Body of pancreas (tissue), 4 donors: ENCODE measurements around the gene SAYSD1. TPM values are rescaled to one million over a fixed set of nuclear protein-coding genes. Genes with fewer than 3 reads are reported as not detected.

Experiments used
- ATAC-seq: fragments of 150-250 bp; one replicate; pipeline ENCODE4 v1.9.1; 2016
- DNase-seq, 4 donors: peaks; one replicate each; pipeline ENCODE4 v3.0.0-alpha.2; 2019
- H3K27ac ChIP-seq, 4 donors: fragments of 200-600 bp; sonication (generic); 1 replicate in 3 of 4; 2 replicates in 1 of 4; pipeline versions ENCODE4 v1.5.1 to v1.6.1; 2016 to 2019; ENCODE audit warnings: mild to moderate bottlenecking in 1 of 4, mixed read lengths in 1 of 4, moderate library complexity in 1 of 4
- H3K27me3 ChIP-seq, 2 donors: fragments of 200-600 bp; sonication (generic); one replicate each; pipeline ENCODE4 v1.6.0; 2016; ENCODE audit warnings: mild to moderate bottlenecking in 1 of 2
- H3K36me3 ChIP-seq, 2 donors: fragments of 200-600 bp; sonication (generic); replicated peaks in 1 of 2; 2 replicates each; pipeline ENCODE4 v1.5.1; 2016; ENCODE audit warnings: low read depth in 2 of 2; ENCODE audit not compliant: insufficient read depth in 1 of 2
- H3K4me1 ChIP-seq: fragments of 200-600 bp; sonication (generic); one replicate; pipeline ENCODE4 v1.6.0; 2016
- H3K4me3 ChIP-seq, 2 donors: fragments of 200-600 bp; sonication (generic); 1 replicate in 1 of 2; 2 replicates in 1 of 2; pipeline ENCODE4 v1.5.1; 2016 to 2019
- H3K9me3 ChIP-seq, 3 donors: fragments of 200-600 bp; sonication (generic); 1 replicate in 2 of 3; 2 replicates in 1 of 3; pipeline ENCODE4 v1.5.1; 2016
- CTCF ChIP-seq, 7 experiments: fragments of 450-650 bp in 4 of 7; fragments of 200-600 bp in 3 of 7; sonication (generic) in 3 of 7; IDR thresholded peaks; one replicate each; pipeline ENCODE4 v1.5.1; 2016 to 2019; ENCODE audit warnings: antibody characterized with exemption in 7 of 7
- POLR2A ChIP-seq, 3 donors: fragments of 450-650 bp; IDR thresholded peaks; one replicate each; pipeline ENCODE4 v1.6.1; 2016; ENCODE audit warnings: antibody characterized with exemption in 3 of 3, mild to moderate bottlenecking in 2 of 3
- WGBS, 2 donors: methylation state at CpG; one replicate each; pipeline ENCODE4 v1.1.5; 2017; 5-methylcytosine and 5-hydroxymethylcytosine counted together
- intact Hi-C: fragments of 100-400 bp; cut with DNase I; formaldehyde crosslinking; loops from one replicate; pipeline ENCODE4 v1.15.1; 2023
- total RNA-seq, 2 donors: library from RNA; depleted of rRNA; stranded (reverse); fragments of >200 nt; gene quantifications; one replicate each; pipeline ENCODE4 v1.1.0, GENCODE V29; 2016

The SAYSD1 gene
- total RNA-seq, 2 donors from 2014 or later = 9.2 to 11.4 TPM

- ATAC-seq (peak; percentile 25), DNase-seq (no peak)
- WGBS, 2 donors = 0 to 2% methylated on average over 11 of the region's 11 CpGs
- H3K36me3 ChIP-seq = no peaks in the 10 kb centered on the region
- peak overlapping the region; percentile 17 to 50 for H3K4me3 ChIP-seq
- H3K9me3 ChIP-seq = no peaks in the 10 kb centered on the region
- no peak for TF ChIP-seq POLR2A (IDR thresholded peaks at IDR 0.05)
- TF ChIP-seq CTCF (IDR thresholded peaks at IDR 0.05) = peak in 1 of 7 experiments; percentile 3
- intact Hi-C loops = no loop called here
- H3K27ac ChIP-seq = peak overlapping the region; percentile 94 to 98 (median 96)
- H3K27me3 ChIP-seq = no peaks in the 10 kb centered on the region
- peaks cover 14% of the 10 kb centered on the region for H3K4me1 ChIP-seq
These were observed 640 bp downstream of the SAYSD1 start for GRCh38 chr6:39114388-39114703.

GRCh38 chr6:39113788-39114187 is 1.2 kb downstream of the SAYSD1 start:
- H3K27ac ChIP-seq = peak overlapping the region in 1 of 4 donors; percentile 96

GRCh38 chr6:39111280-39111679 is 3.7 kb downstream of the SAYSD1 start:
- DNase-seq (no peak), ATAC-seq (no peak)
- 73 to 84% methylated on average over 5 of the region's 5 CpGs for WGBS, 2 donors
- Histone ChIP-seq H3K4me1 (peaks cover 29% of the 10 kb centered on the region), H3K4me3 (no peak overlapping the region), H3K27ac (no peak overlapping the region), H3K36me3 (no peaks in the 10 kb centered on the region), H3K27me3 (no peaks in the 10 kb centered on the region), H3K9me3 (no peaks in the 10 kb centered on the region)
- TF ChIP-seq CTCF (IDR thresholded peaks at IDR 0.05) (no peak), POLR2A (IDR thresholded peaks at IDR 0.05) (no peak)
- intact Hi-C loops = no loop called here

More at GRCh38 chr6:39113788-39114187, 1.2 kb downstream of the SAYSD1 start:
- no peaks in the 10 kb centered on the region for H3K9me3 ChIP-seq
- intact Hi-C loops = no loop called here
- 86 to 89% methylated on average over 1 of the region's 1 CpG for WGBS, 2 donors
- no peaks in the 10 kb centered on the region for H3K27me3 ChIP-seq
- no peak overlapping the region for H3K4me3 ChIP-seq
- ATAC-seq (no peak), DNase-seq (no peak)
- no peaks in the 10 kb centered on the region for H3K36me3 ChIP-seq
- TF ChIP-seq POLR2A (IDR thresholded peaks at IDR 0.05) = no peak
- no peak for TF ChIP-seq CTCF (IDR thresholded peaks at IDR 0.05)
- peaks cover 16% of the 10 kb centered on the region for H3K4me1 ChIP-seq

GRCh38 chr6:39108041-39108839 is 6.7 kb downstream of the SAYSD1 start:
- intact Hi-C loops = no loop called here
- 55 to 59% methylated on average over 7 of the region's 7 CpGs for WGBS, 2 donors
- H3K4me3 ChIP-seq = no peak overlapping the region

More at GRCh38 chr6:39108041-39108839, 6.7 kb downstream of the SAYSD1 start:
- Histone ChIP-seq H3K4me1 (peaks cover 15% of the 10 kb centered on the region), H3K9me3 (no peaks in the 10 kb centered on the region), H3K27me3 (no peaks in the 10 kb centered on the region), H3K36me3 (peaks cover 0 to 2% of the 10 kb centered on the region in 2 donors), H3K27ac (no peak overlapping the region)
- DNase-seq (no peak), ATAC-seq (peak; percentile 52)
- TF ChIP-seq CTCF (IDR thresholded peaks at IDR 0.05) = no peak
- no peak for TF ChIP-seq POLR2A (IDR thresholded peaks at IDR 0.05)
